ENCODE results near the gene NR3C1.

Gene NR3C1

GRCh38 chr5:143271431-143271830 is 132.1 kb downstream of the NR3C1 start:
- in situ Hi-C loops (cut with MboI; ENCODE audit: low sequenced_read_pairs) = no loop called here

GRCh38 chr5:143268388-143268787 is 135.1 kb downstream of the NR3C1 start:
- in situ Hi-C loops (cut with MboI; ENCODE audit: low sequenced_read_pairs) = no loop called here

- in situ Hi-C loops (cut with MboI; ENCODE audit: low sequenced_read_pairs) = no loop called here
These were observed 136.3 kb downstream of the NR3C1 start for GRCh38 chr5:143267186-143267585.

- in situ Hi-C loops (cut with MboI; ENCODE audit: low sequenced_read_pairs) = no loop called here
These were observed 137.5 kb downstream of the NR3C1 start for GRCh38 chr5:143265995-143266394.

- in situ Hi-C loops (cut with MboI; ENCODE audit: low sequenced_read_pairs) = no loop called here
These were observed 140.1 kb downstream of the NR3C1 start for GRCh38 chr5:143263272-143263810.

GRCh38 chr5:143262393-143263174 is 140.9 kb downstream of the NR3C1 start:
- in situ Hi-C loops (cut with MboI; ENCODE audit: low sequenced_read_pairs) = no loop called here

GRCh38 chr5:143261748-143262392 is 141.6 kb downstream of the NR3C1 start:
- in situ Hi-C loops (cut with MboI; ENCODE audit: low sequenced_read_pairs) = no loop called here

GRCh38 chr5:143259254-143259605 is 144.3 kb downstream of the NR3C1 start:
- in situ Hi-C loops (cut with MboI; ENCODE audit: low sequenced_read_pairs) = no loop called here

- in situ Hi-C loops (cut with MboI; ENCODE audit: low sequenced_read_pairs) = no loop called here
These were observed 144.8 kb downstream of the NR3C1 start for GRCh38 chr5:143258559-143259253.

- in situ Hi-C loops (cut with MboI; ENCODE audit: low sequenced_read_pairs) = no loop called here
These were observed 148.7 kb downstream of the NR3C1 start for GRCh38 chr5:143254819-143255218.

GRCh38 chr5:143251946-143252345 is 151.5 kb downstream of the NR3C1 start:
- in situ Hi-C loops (cut with MboI; ENCODE audit: low sequenced_read_pairs) = no loop called here

- in situ Hi-C loops (cut with MboI; ENCODE audit: low sequenced_read_pairs) = no loop called here
These were observed 152.3 kb downstream of the NR3C1 start for GRCh38 chr5:143251190-143251589.

GRCh38 chr5:143249851-143250250 is 153.6 kb downstream of the NR3C1 start:
- in situ Hi-C loops (cut with MboI; ENCODE audit: low sequenced_read_pairs) = no loop called here

GRCh38 chr5:143248822-143249579 is 154.5 kb downstream of the NR3C1 start:
- in situ Hi-C loops (cut with MboI; ENCODE audit: low sequenced_read_pairs) = no loop called here

- in situ Hi-C loops (cut with MboI; ENCODE audit: low sequenced_read_pairs) = no loop called here
These were observed 155.1 kb downstream of the NR3C1 start for GRCh38 chr5:143248391-143248790.

GRCh38 chr5:143247134-143247815 is 156.2 kb downstream of the NR3C1 start:
- in situ Hi-C loops (cut with MboI; ENCODE audit: low sequenced_read_pairs) = no loop called here

- in situ Hi-C loops (cut with MboI; ENCODE audit: low sequenced_read_pairs) = no loop called here
These were observed 157.4 kb downstream of the NR3C1 start for GRCh38 chr5:143245929-143246561.

- in situ Hi-C loops (cut with MboI; ENCODE audit: low sequenced_read_pairs) = no loop called here
These were observed 158.5 kb downstream of the NR3C1 start for GRCh38 chr5:143244990-143245389.

- in situ Hi-C loops (cut with MboI; ENCODE audit: low sequenced_read_pairs) = no loop called here
These were observed 159.3 kb downstream of the NR3C1 start for GRCh38 chr5:143244000-143244736.
